C4-2B (cell line): ENCODE results near the gene COQ8A.

Experiments
- CTCF ChIP-seq: fragments of 450-650 bp; conservative IDR thresholded peaks from 2 replicates; pipeline ENCODE4 v1.5.1; 2017; ENCODE audit warnings: mild to moderate bottlenecking
- ZFX ChIP-seq: fragments of 450-650 bp; IDR thresholded peaks from 2 replicates; pipeline ENCODE4 v1.6.1; 2017

DNA sequence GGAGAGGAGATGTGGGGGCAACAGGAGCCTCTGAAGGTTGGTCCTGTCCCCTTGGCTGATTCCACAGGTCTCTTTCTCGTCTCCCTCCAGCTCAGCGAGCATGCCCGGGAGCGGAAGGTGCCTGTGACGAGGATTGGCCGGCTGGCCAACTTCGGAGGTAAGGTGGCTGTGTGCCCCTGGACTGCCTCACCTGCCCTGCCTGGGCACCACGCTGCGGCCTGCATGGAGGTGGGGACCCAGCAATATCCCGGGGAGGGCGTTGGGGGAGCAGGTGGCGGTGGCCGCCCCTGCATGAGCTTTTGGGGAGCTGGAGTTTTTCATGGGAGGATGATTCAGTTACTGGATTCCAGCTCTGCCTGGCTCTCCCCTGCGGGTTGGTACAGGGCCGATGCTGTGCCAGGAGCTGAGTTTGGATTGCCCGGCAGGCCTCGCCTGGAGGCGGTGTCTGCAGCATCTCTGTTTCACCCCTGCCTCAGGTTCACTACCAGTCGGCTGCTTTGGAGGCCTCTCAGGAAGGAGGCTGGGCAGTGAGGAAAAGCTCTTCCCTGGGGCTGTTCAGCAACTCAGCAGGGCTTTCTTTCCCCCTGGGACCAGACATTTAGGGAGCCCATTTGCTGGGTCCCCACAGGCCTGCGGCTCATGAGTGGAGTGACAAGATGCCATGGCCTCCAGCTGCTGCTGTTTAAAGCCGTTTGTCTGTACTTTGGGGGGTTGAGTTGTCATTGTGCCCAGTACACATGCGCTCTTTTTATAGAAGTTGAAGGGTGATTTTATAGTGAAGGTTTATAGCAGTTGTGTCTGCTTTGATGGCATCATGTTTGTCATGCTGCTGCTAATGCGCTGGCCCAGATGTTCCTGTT, 25.7 kb downstream of the COQ8A start:
- TF ChIP-seq CTCF, result no peak
- no peak for TF ChIP-seq ZFX
